Hepatocyte (in vitro differentiated cells): ENCODE data around the gene MAD1L1. TPM values are rescaled to one million over a fixed set of nuclear protein-coding genes. Genes with fewer than 3 reads are reported as not detected.

Experiments
- DNase-seq: peaks from one replicate; pipeline ENCODE4 v3.0.0-alpha.2; 2016; ENCODE audit warnings: low spot score
- H2AFZ ChIP-seq: fragments of 200-600 bp; sonication (generic); 2 replicates; pipeline ENCODE4 v1.6.0; 2016; ENCODE audit warnings: antibody characterized with exemption, mild to moderate bottlenecking
- H3K27ac ChIP-seq: fragments of 200-600 bp; sonication (generic); 2 replicates; pipeline ENCODE4 v1.5.1; 2016; ENCODE audit warnings: mild to moderate bottlenecking
- H3K27me3 ChIP-seq: fragments of 200-600 bp; sonication (generic); 2 replicates; pipeline ENCODE4 v1.6.1; 2016
- H3K36me3 ChIP-seq: fragments of 200-600 bp; sonication (generic); replicated peaks from 2 replicates; pipeline ENCODE4 v1.5.1; 2016; ENCODE audit warnings: low read depth; ENCODE audit not compliant: insufficient read depth
- H3K4me1 ChIP-seq: fragments of 200-600 bp; sonication (generic); 2 replicates; pipeline ENCODE4 v1.5.1; 2016; ENCODE audit warnings: mild to moderate bottlenecking, moderate library complexity; ENCODE audit not compliant: insufficient read depth
- H3K4me2 ChIP-seq: fragments of 200-600 bp; sonication (generic); 2 replicates; pipeline ENCODE4 v1.6.0; 2016
- H3K4me3 ChIP-seq: fragments of 200-600 bp; sonication (generic); 2 replicates; pipeline ENCODE4 v1.5.1; 2016; ENCODE audit warnings: mild to moderate bottlenecking
- H3K79me2 ChIP-seq: fragments of 200-600 bp; sonication (generic); 2 replicates; pipeline ENCODE4 v1.6.0; 2017; ENCODE audit warnings: mild to moderate bottlenecking
- H3K9me2 ChIP-seq: fragments of 200-600 bp; sonication (generic); replicated peaks from 2 replicates; pipeline ENCODE4 v1.6.0; 2017; ENCODE audit warnings: mild to moderate bottlenecking; ENCODE audit not compliant: insufficient read depth
- H3K9me3 ChIP-seq: fragments of 200-600 bp; sonication (generic); 2 replicates; pipeline ENCODE4 v1.5.1; 2016; ENCODE audit warnings: low read depth, mild to moderate bottlenecking
- H4K20me1 ChIP-seq: fragments of 200-600 bp; sonication (generic); 2 replicates; pipeline ENCODE4 v1.6.0; 2016; ENCODE audit warnings: mild to moderate bottlenecking; ENCODE audit not compliant: insufficient read depth, poor library complexity, severe bottlenecking
- CTCF ChIP-seq: fragments of 200-600 bp; sonication (generic); IDR thresholded peaks from 2 replicates; pipeline ENCODE4 v1.5.1; 2016; ENCODE audit warnings: antibody characterized with exemption, mild to moderate bottlenecking; ENCODE audit not compliant: poor library complexity
- EZH2 ChIP-seq: fragments of 200-600 bp; sonication (generic); IDR thresholded peaks from 2 replicates; pipeline ENCODE4 v1.6.1; 2016; ENCODE audit warnings: antibody characterized with exemption, mild to moderate bottlenecking, borderline replicate concordance
- EZH2phosphoT487 ChIP-seq: fragments of 200-600 bp; sonication (generic); IDR thresholded peaks from one replicate; pipeline ENCODE4 v1.6.1; 2018; ENCODE audit warnings: antibody characterized with exemption, mild to moderate bottlenecking, low read depth, moderate library complexity; ENCODE audit not compliant: unreplicated experiment, severe bottlenecking
- WGBS: methylation state at CpG from one replicate; pipeline ENCODE4 v1.1.6; 2016; ENCODE audit warnings: low lambda C conversion rate; ENCODE audit errors: missing lambda C conversion rate; 5-methylcytosine and 5-hydroxymethylcytosine counted together
- polyA plus RNA-seq: library from polyadenylated mRNA; unstranded; fragments of >200 nt; fragmentation: Nextera tagmentation; extraction: Ambion mirVana; gene quantifications from 2 replicates; pipeline ENCODE4 v1.2.1, GENCODE V29; 2016
- total RNA-seq: library from RNA; depleted of rRNA; stranded (reverse); fragments of >200 nt; gene quantifications from 2 replicates; pipeline ENCODE4 v1.2.3, GENCODE V29; 2014

The MAD1L1 gene
- total and polyA plus RNA-seq, 2 experiments from 2014 or later, result 30.7 to 31.0 TPM

DNA sequence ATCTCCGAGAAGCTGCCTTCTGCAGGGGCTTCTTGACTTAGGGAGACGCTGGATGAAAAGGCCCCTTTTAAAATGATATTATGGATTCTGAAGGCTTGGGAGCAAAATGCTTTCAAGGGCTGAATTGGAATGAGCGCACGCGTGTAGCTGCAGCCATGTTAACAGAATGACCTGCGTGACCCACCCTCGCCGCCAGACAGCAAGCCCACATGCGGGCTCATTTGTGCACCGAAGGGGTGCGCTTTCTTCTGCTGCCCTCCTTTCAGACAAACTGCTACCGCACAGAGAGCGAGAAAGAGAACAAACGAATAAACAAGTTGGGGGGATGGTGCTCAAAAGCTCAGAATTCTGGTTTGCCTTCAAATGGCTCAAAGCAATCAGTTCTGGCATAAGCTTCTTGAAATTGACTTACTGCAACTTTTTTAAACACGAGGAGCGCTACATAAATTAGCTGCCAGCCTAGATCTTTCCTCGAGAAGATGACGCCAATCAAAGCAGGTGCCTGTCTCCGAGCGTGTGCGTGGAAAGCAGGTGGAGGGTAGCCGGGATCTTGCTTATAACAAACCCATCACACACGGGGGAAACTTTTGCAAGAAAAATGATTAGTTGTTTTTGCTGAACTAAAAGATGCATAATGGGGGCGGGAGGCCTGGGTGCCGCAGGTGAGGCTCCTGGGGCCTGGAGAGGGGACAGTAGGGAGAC lies 268.4 kb downstream of the MAD1L1 start:
- WGBS, result 95% methylated on average over 25 of the region's 25 CpGs
- H3K4me3 ChIP-seq, result no peak overlapping the region
- no peak overlapping the region for H3K27ac ChIP-seq
- no peak for DNase-seq
- TF ChIP-seq EZH2phosphoT487, result no peak
- no peak for TF ChIP-seq CTCF
- no peak for TF ChIP-seq EZH2
- no peaks in the 10 kb centered on the region for H3K9me3 ChIP-seq
- H3K9me2 ChIP-seq, result no peaks in the 10 kb centered on the region
- H3K79me2 ChIP-seq, result no peaks in the 10 kb centered on the region
- H3K4me1 ChIP-seq, result no peaks in the 10 kb centered on the region
- no peaks in the 10 kb centered on the region for H4K20me1 ChIP-seq
- H3K4me2 ChIP-seq, result no peak overlapping the region
- no peak overlapping the region for H2AFZ ChIP-seq
- no peaks in the 10 kb centered on the region for H3K36me3 ChIP-seq
- H3K27me3 ChIP-seq, result no peaks in the 10 kb centered on the region

GRCh38 chr7:1963575-1963974 lies 269.2 kb downstream of the MAD1L1 start:
- Histone ChIP-seq H3K4me3 (no peak overlapping the region), H2AFZ (no peak overlapping the region), H3K4me2 (no peak overlapping the region), H3K9me3 (no peaks in the 10 kb centered on the region), H3K79me2 (no peaks in the 10 kb centered on the region), H3K9me2 (no peaks in the 10 kb centered on the region), H3K4me1 (no peaks in the 10 kb centered on the region), H3K36me3 (no peaks in the 10 kb centered on the region), H4K20me1 (no peaks in the 10 kb centered on the region), H3K27me3 (no peaks in the 10 kb centered on the region), H3K27ac (no peak overlapping the region)
- no peak for DNase-seq
- 93% methylated on average over 15 of the region's 15 CpGs for WGBS
- TF ChIP-seq CTCF (no peak), EZH2 (no peak), EZH2phosphoT487 (no peak)

DNA sequence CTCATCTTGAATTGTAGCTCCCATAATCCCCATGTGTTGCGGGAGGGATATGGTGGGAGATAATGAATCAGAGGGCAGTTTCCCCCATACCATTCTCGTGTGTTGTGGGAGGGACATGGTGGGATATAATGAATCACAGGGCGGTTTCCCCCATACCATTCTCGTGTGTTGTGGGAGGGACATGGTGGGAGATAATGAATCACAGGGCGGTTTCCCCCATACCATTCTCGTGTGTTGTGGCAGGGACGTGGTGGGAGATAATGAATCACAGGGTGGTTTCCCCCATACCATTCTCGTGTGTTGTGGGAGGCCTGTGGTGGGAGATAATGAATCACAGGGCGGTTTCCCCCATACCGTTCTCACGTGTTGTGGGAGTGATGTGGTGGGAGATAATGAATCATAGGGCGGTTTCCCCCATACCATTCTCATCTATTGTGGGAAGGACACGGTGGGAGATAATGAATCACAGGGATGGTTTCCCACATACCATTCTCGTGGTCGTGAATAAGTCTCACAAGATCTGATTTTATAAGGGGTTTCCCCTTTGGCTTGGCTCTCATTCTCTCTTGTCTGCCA lies 271.0 kb downstream of the MAD1L1 start:
- WGBS, result 94% methylated on average over 15 of the region's 15 CpGs
- TF ChIP-seq EZH2, result no peak
- no peak for TF ChIP-seq EZH2phosphoT487
- TF ChIP-seq CTCF, result no peak
- no peaks in the 10 kb centered on the region for H4K20me1 ChIP-seq
- H2AFZ ChIP-seq, result no peak overlapping the region
- no peak overlapping the region for H3K27ac ChIP-seq
- H3K4me3 ChIP-seq, result no peak overlapping the region
- no peak overlapping the region for H3K4me2 ChIP-seq
- no peak for DNase-seq
- no peaks in the 10 kb centered on the region for H3K4me1 ChIP-seq
- no peaks in the 10 kb centered on the region for H3K79me2 ChIP-seq
- H3K36me3 ChIP-seq, result no peaks in the 10 kb centered on the region
- H3K27me3 ChIP-seq, result no peaks in the 10 kb centered on the region
- H3K9me2 ChIP-seq, result no peaks in the 10 kb centered on the region
- no peaks in the 10 kb centered on the region for H3K9me3 ChIP-seq
